GM23248 (cell line): ENCODE data around the gene SUPT16H. TPM values are rescaled to one million over a fixed set of nuclear protein-coding genes. Genes with fewer than 3 reads are reported as not detected.

Experiments
- DNase-seq: peaks from one replicate; pipeline ENCODE4 v3.0.0-alpha.2; 2015
- H2AFZ ChIP-seq: fragments of 200-600 bp; sonication (generic); 2 replicates; pipeline ENCODE4 v1.6.1; 2016; ENCODE audit warnings: antibody characterized with exemption
- H3F3A ChIP-seq: fragments of 200-600 bp; sonication (generic); 2 replicates; pipeline ENCODE4 v1.6.1; 2016; ENCODE audit warnings: mild to moderate bottlenecking, antibody characterized with exemption, mixed run types; ENCODE audit not compliant: insufficient read depth
- H3K27ac ChIP-seq: fragments of 200-600 bp; sonication (generic); 2 replicates; pipeline ENCODE4 v1.5.1; 2016; ENCODE audit warnings: mild to moderate bottlenecking
- H3K27me3 ChIP-seq: fragments of 200-600 bp; sonication (generic); replicated peaks from 2 replicates; pipeline ENCODE4 v1.6.1; 2016; ENCODE audit warnings: mild to moderate bottlenecking; ENCODE audit not compliant: insufficient read depth
- H3K36me3 ChIP-seq: fragments of 200-600 bp; sonication (generic); 2 replicates; pipeline ENCODE4 v1.6.1; 2016; ENCODE audit warnings: low read depth, mild to moderate bottlenecking
- H3K4me1 ChIP-seq: fragments of 200-600 bp; sonication (generic); 2 replicates; pipeline ENCODE4 v1.6.1; 2016; ENCODE audit warnings: mild to moderate bottlenecking; ENCODE audit not compliant: insufficient read depth
- H3K4me2 ChIP-seq: fragments of 200-600 bp; sonication (generic); one replicate; pipeline ENCODE4 v1.6.1; 2016; ENCODE audit warnings: mild to moderate bottlenecking; ENCODE audit not compliant: unreplicated experiment
- H3K4me3 ChIP-seq: fragments of 200-600 bp; sonication (generic); 2 replicates; pipeline ENCODE4 v1.5.1; 2016; ENCODE audit warnings: mild to moderate bottlenecking
- H3K79me2 ChIP-seq: fragments of 200-600 bp; sonication (generic); 2 replicates; pipeline ENCODE4 v1.6.1; 2016; ENCODE audit warnings: mild to moderate bottlenecking; ENCODE audit not compliant: insufficient read depth
- H3K9ac ChIP-seq: fragments of 200-600 bp; sonication (generic); 2 replicates; pipeline ENCODE4 v1.6.1; 2016; ENCODE audit warnings: mild to moderate bottlenecking
- H3K9me2 ChIP-seq: fragments of 200-600 bp; sonication (generic); 2 replicates; pipeline ENCODE4 v1.6.1; 2016; ENCODE audit warnings: mixed run types, mild to moderate bottlenecking, moderate library complexity; ENCODE audit not compliant: insufficient read depth
- H3K9me3 ChIP-seq: fragments of 200-600 bp; sonication (generic); one replicate; pipeline ENCODE4 v1.6.1; 2017; ENCODE audit warnings: low read depth
- H4K20me1 ChIP-seq: fragments of 200-600 bp; sonication (generic); 2 replicates; pipeline ENCODE4 v1.6.0; 2016; ENCODE audit not compliant: insufficient read depth
- EZH2 ChIP-seq: fragments of 200-600 bp; sonication (generic); IDR thresholded peaks from 2 replicates; pipeline ENCODE4 v1.6.1; 2018; ENCODE audit warnings: antibody characterized with exemption, mild to moderate bottlenecking; ENCODE audit not compliant: insufficient read depth, poor library complexity, severe bottlenecking
- EZH2phosphoT487 ChIP-seq: fragments of 200-600 bp; sonication (generic); IDR thresholded peaks from 2 replicates; pipeline ENCODE4 v1.6.1; 2018; ENCODE audit warnings: antibody characterized with exemption, moderate library complexity, mild to moderate bottlenecking, low read depth; ENCODE audit not compliant: insufficient read depth
- WGBS, 2 experiments: methylation state at CpG; one replicate each; pipeline ENCODE4 v1.1.6; 2015 to 2017; ENCODE audit warnings: low lambda C conversion rate in 2 of 2, low coverage in 1 of 2; ENCODE audit errors: missing lambda C conversion rate in 2 of 2; 5-methylcytosine and 5-hydroxymethylcytosine counted together
- in situ Hi-C: fragments of 300-500 bp; cut with MboI; formaldehyde crosslinking; loops from 2 replicates; pipeline ENCODE4 v1.15.0; 2020
- polyA plus RNA-seq: library from polyadenylated mRNA; unstranded; fragments of >200 nt; fragmentation: Nextera tagmentation; extraction: Ambion mirVana; gene quantifications from 2 replicates; pipeline ENCODE4 v1.2.1, GENCODE V29; 2016
- total RNA-seq: library from RNA; depleted of rRNA; stranded (reverse); fragments of >200 nt; shearing (Covaris generic); gene quantifications from 2 replicates; pipeline ENCODE4 v1.2.3, GENCODE V29; 2014

SUPT16H gene
- total and polyA plus RNA-seq, 2 experiments from 2014 or later = 61.7 to 64.7 TPM

GRCh38 chr14:21346532-21347135 is 37.2 kb downstream of the SUPT16H start:
- no peaks in the 10 kb centered on the region for H3K9me3 ChIP-seq
- H4K20me1 ChIP-seq = no peaks in the 10 kb centered on the region
- no peak overlapping the region for H3K9ac ChIP-seq
- peak overlapping the region; percentile 39 for H3K27ac ChIP-seq
- TF ChIP-seq EZH2 (no peak), EZH2phosphoT487 (no peak)
- peak overlapping the region; percentile 24 for H3K4me2 ChIP-seq
- H3K9me2 ChIP-seq = no peaks in the 10 kb centered on the region
- in situ Hi-C loops = no loop called here
- DNase-seq = peak; percentile 71
- no peaks in the 10 kb centered on the region for H3K79me2 ChIP-seq
- H3K36me3 ChIP-seq = peaks cover 12% of the 10 kb centered on the region
- no peaks in the 10 kb centered on the region for H3K27me3 ChIP-seq
- 0 out of 2 replicates have a peak overlapping the region, but pooled peaks have one; percentile 13 for H2AFZ ChIP-seq
- WGBS, 2 experiments = 3 to 5% methylated on average over 2 of the region's 2 CpGs
- H3K4me3 ChIP-seq = 0 out of 2 replicates have a peak overlapping the region, but pooled peaks have one; percentile 13
- peaks cover 15% of the 10 kb centered on the region for H3K4me1 ChIP-seq
- H3F3A ChIP-seq = peaks cover 18% of the 10 kb centered on the region

GRCh38 chr14:21343035-21343794 is 40.6 kb downstream of the SUPT16H start:
- Histone ChIP-seq H3K4me2 (no peak overlapping the region), H3K4me1 (peaks cover 14% of the 10 kb centered on the region), H3F3A (peaks cover 12% of the 10 kb centered on the region), H3K9me3 (no peaks in the 10 kb centered on the region), H3K27ac (no peak overlapping the region), H3K36me3 (no peaks in the 10 kb centered on the region), H3K79me2 (no peaks in the 10 kb centered on the region), H4K20me1 (no peaks in the 10 kb centered on the region), H2AFZ (no peak overlapping the region), H3K9ac (no peak overlapping the region), H3K4me3 (no peak overlapping the region), H3K27me3 (no peaks in the 10 kb centered on the region; the same call in 1 of the 2 replicates), H3K9me2 (no peaks in the 10 kb centered on the region)
- no peak for TF ChIP-seq EZH2phosphoT487
- TF ChIP-seq EZH2 = no peak
- in situ Hi-C loops = no loop called here
- DNase-seq = no peak
- WGBS, 2 experiments = 92% methylated on average over 13 of the region's 13 CpGs

GRCh38 chr14:21334202-21334906 is 49.5 kb downstream of the SUPT16H start:
- Histone ChIP-seq H3K4me3 (no peak overlapping the region), H4K20me1 (no peaks in the 10 kb centered on the region), H3K79me2 (no peaks in the 10 kb centered on the region), H2AFZ (no peak overlapping the region), H3K27me3 (peaks cover 15% of the 10 kb centered on the region; the same call in 1 of the 2 replicates), H3K36me3 (no peaks in the 10 kb centered on the region), H3K27ac (no peak overlapping the region), H3K9ac (no peak overlapping the region), H3K4me1 (no peaks in the 10 kb centered on the region), H3K9me3 (no peaks in the 10 kb centered on the region), H3K4me2 (no peak overlapping the region), H3K9me2 (no peaks in the 10 kb centered on the region), H3F3A (no peaks in the 10 kb centered on the region)
- in situ Hi-C loops = no loop called here
- WGBS, 2 experiments = 59 to 68% methylated on average over 9 of the region's 9 CpGs
- no peak for DNase-seq
- TF ChIP-seq EZH2phosphoT487 = no peak
- no peak for TF ChIP-seq EZH2

- DNase-seq = no peak
- H3K4me3 ChIP-seq = no peak overlapping the region
- TF ChIP-seq EZH2phosphoT487 = no peak
- TF ChIP-seq EZH2 = no peak
- no peaks in the 10 kb centered on the region for H3K4me1 ChIP-seq
- 50 to 62% methylated on average over 2 of the region's 2 CpGs for WGBS, 2 experiments
- no peaks in the 10 kb centered on the region for H3K36me3 ChIP-seq
- H3F3A ChIP-seq = no peaks in the 10 kb centered on the region
- H2AFZ ChIP-seq = no peak overlapping the region
- H3K79me2 ChIP-seq = no peaks in the 10 kb centered on the region
- H3K4me2 ChIP-seq = no peak overlapping the region
- H3K27ac ChIP-seq = no peak overlapping the region
- H3K9me3 ChIP-seq = no peaks in the 10 kb centered on the region
- in situ Hi-C loops = no loop called here
- no peaks in the 10 kb centered on the region for H4K20me1 ChIP-seq
- H3K9me2 ChIP-seq = no peaks in the 10 kb centered on the region
- H3K9ac ChIP-seq = no peak overlapping the region
- peaks cover 15% of the 10 kb centered on the region; the same call in 1 of the 2 replicates for H3K27me3 ChIP-seq
Measured at GRCh38 chr14:21332950-21333349, 50.9 kb downstream of the SUPT16H start.
